HepG2 (cell line): ENCODE results near the gene NALCN. TPM values are rescaled to one million over a fixed set of nuclear protein-coding genes. Genes with fewer than 3 reads are reported as not detected.

Experiments used
- ATAC-seq: fragments of 200-7000 bp; cut with Tn5 transposase; 3 replicates; pipeline ENCODE4 v1.9.1; 2020; ENCODE audit warnings: mild to moderate bottlenecking, moderate library complexity
- BruUV-seq: library from RNA; stranded (reverse); fragments of 400-500 nt; replicated peaks from 2 replicates; lab custom pipeline; 2021; lab: Mats Ljungman, UMichigan
- CTCF ChIA-PET: fragments of 300-600 bp; formaldehyde crosslinking; extraction: SDS; loops from one replicate; lab custom pipeline; 2021; ENCODE audit warnings: low total read pairs, inconsistent platforms, low intra/inter-chr PET ratio; lab: Yijun Ruan, JAX
- POLR2A ChIA-PET: fragments of 350-600 bp; sonication (Branson Sonifier 250); formaldehyde crosslinking; loops from one replicate; lab custom pipeline; 2020; ENCODE audit warnings: antibody characterized with exemption, inconsistent platforms; lab: Yijun Ruan, JAX
- DNase-seq: peaks from one replicate; pipeline ENCODE4 v3.0.0-alpha.2; 2015; ENCODE audit warnings: low spot score
- FAIRE-seq: peaks from 3 replicates; lab custom pipeline; 2011; peaks lifted over from hg19 to GRCh38; lab: Jason Lieb, UNC
- H2AFZ ChIP-seq: one replicate; pipeline ENCODE4 v1.6.1; 2011; ENCODE audit warnings: low read length, inconsistent platforms
- H3K27ac ChIP-seq: fragments of 300-600 bp; 3 replicates; pipeline ENCODE4 v1.8.0; 2011; ENCODE audit warnings: mixed run types, mild to moderate bottlenecking, mixed read lengths, low read length, inconsistent platforms; ENCODE audit not compliant: insufficient read depth; ENCODE audit errors: extremely low read length
- H3K27me3 ChIP-seq, 2 experiments: fragments of 200-600 bp in 1 of 2; 2 replicates in 1 of 2; 3 replicates in 1 of 2; pipeline versions ENCODE4 v1.6.0 to v1.8.0; 2011; ENCODE audit warnings: low read length in 2 of 2, mild to moderate bottlenecking in 2 of 2, moderate library complexity in 2 of 2, inconsistent platforms in 1 of 2; ENCODE audit not compliant: insufficient read depth in 2 of 2, control insufficient read depth in 1 of 2
- H3K36me3 ChIP-seq, 2 experiments: fragments of 200-600 bp in 1 of 2; replicated peaks in 1 of 2; 2 replicates in 1 of 2; 3 replicates in 1 of 2; pipeline versions ENCODE4 v1.5.1 to v1.8.0; 2011; ENCODE audit warnings: low read length in 2 of 2, inconsistent platforms in 1 of 2; ENCODE audit not compliant: insufficient read depth in 2 of 2, control insufficient read depth in 1 of 2
- H3K4me1 ChIP-seq: 2 replicates; pipeline ENCODE4 v1.5.1; 2012; ENCODE audit warnings: low read length, inconsistent platforms; ENCODE audit not compliant: insufficient read depth
- H3K4me2 ChIP-seq: 2 replicates; pipeline ENCODE4 v1.6.0; 2011; ENCODE audit warnings: low read depth, low read length, inconsistent platforms
- H3K4me3 ChIP-seq, 3 experiments: fragments of 200-600 bp in 1 of 3; sonication (generic), shearing (Covaris generic) in 1 of 3; replicated peaks in 1 of 3; 2 replicates each; pipeline ENCODE4 v1.5.1; 2011 to 2016; ENCODE audit warnings: low read length in 3 of 3, inconsistent platforms in 2 of 3, low read depth in 2 of 3, mild to moderate bottlenecking in 2 of 3, control low read depth in 1 of 3, mixed read lengths in 1 of 3; ENCODE audit not compliant: insufficient read depth in 1 of 3
- H3K79me2 ChIP-seq: one replicate; pipeline ENCODE4 v1.6.1; 2011; ENCODE audit warnings: low read length, inconsistent platforms; ENCODE audit not compliant: insufficient read depth
- H3K9ac ChIP-seq: 2 replicates; pipeline ENCODE4 v1.6.0; 2011; ENCODE audit warnings: mild to moderate bottlenecking, low read depth, low read length, inconsistent platforms; ENCODE audit not compliant: insufficient read depth
- H3K9me3 ChIP-seq: 2 replicates; pipeline ENCODE4 v1.5.1; 2012; ENCODE audit warnings: mild to moderate bottlenecking, low read length
- H4K20me1 ChIP-seq: 2 replicates; pipeline ENCODE4 v1.6.0; 2011; ENCODE audit warnings: inconsistent platforms, mild to moderate bottlenecking, low read length, moderate library complexity; ENCODE audit not compliant: insufficient read depth
- FOSL1 ChIP-seq: sonication (generic); formaldehyde crosslinking; IDR thresholded peaks from 2 replicates; pipeline ENCODE4 v1.9.0; 2021; ENCODE audit warnings: missing genetic modification reagents, borderline replicate concordance
- MEIS1 ChIP-seq: sonication (generic); formaldehyde crosslinking; IDR thresholded peaks from 2 replicates; pipeline ENCODE4 v1.9.0; 2021; ENCODE audit warnings: mild to moderate bottlenecking, missing genetic modification reagents, moderate library complexity, borderline replicate concordance
- NCOA2 ChIP-seq: sonication (generic); formaldehyde crosslinking; IDR thresholded peaks from 2 replicates; pipeline ENCODE4 v1.8.0; 2022; ENCODE audit warnings: inconsistent platforms
- PHF20 ChIP-seq: sonication (generic); formaldehyde crosslinking; IDR thresholded peaks from 2 replicates; pipeline ENCODE4 v1.5.0; 2020; ENCODE audit warnings: mild to moderate bottlenecking, missing genetic modification reagents
- THAP9 ChIP-seq: sonication (generic); formaldehyde crosslinking; IDR thresholded peaks from 2 replicates; pipeline ENCODE4; 2020; ENCODE audit warnings: missing genetic modification reagents, mild to moderate bottlenecking, borderline replicate concordance
- ZNF432 ChIP-seq: sonication (generic); formaldehyde crosslinking; IDR thresholded peaks from 2 replicates; pipeline ENCODE4 v1.5.0; 2020; ENCODE audit warnings: missing genetic modification reagents, mild to moderate bottlenecking, borderline replicate concordance
- ZNF558 ChIP-seq: sonication (generic); formaldehyde crosslinking; IDR thresholded peaks from 2 replicates; pipeline ENCODE4 v1.9.0; 2022; ENCODE audit warnings: mild to moderate bottlenecking, missing genetic modification reagents, borderline replicate concordance
- WGBS: methylation state at CpG from one replicate; pipeline ENCODE4 v1.1.6; 2017; ENCODE audit warnings: low lambda C conversion rate; 5-methylcytosine and 5-hydroxymethylcytosine counted together
- in situ Hi-C: cut with HindIII; loops from 2 replicates; pipeline ENCODE4 v1.10.0; 2017; ENCODE audit warnings: low pct_unique_long_range_greater_than_20kb; ENCODE audit not compliant: extremely low pct_ligation_motif_present
- intact Hi-C: fragments of 100-400 bp; cut with micrococcal nuclease; formaldehyde crosslinking; loops from one replicate; pipeline ENCODE4 v1.10.0; 2022; ENCODE audit not compliant: unreplicated experiment
- polyA plus RNA-seq, 8 experiments: library from polyadenylated mRNA; depleted of rRNA in 3 of 8; stranded (reverse) in 7 of 8; unstranded in 1 of 8; fragments of >200 nt; fragmentation: Illumina TruSeq in 4 of 8; extraction: Trizol in 4 of 8; gene quantifications; 2 replicates each; pipeline versions ENCODE4 v1.2.1 to v1.2.3, GENCODE V29; 2011 to 2016; ENCODE audit warnings: low read depth in 4 of 8, missing spikeins in 1 of 8, mixed read lengths in 1 of 8; ENCODE audit not compliant: insufficient read depth in 1 of 8
- total RNA-seq, 5 experiments: library from RNA; depleted of rRNA; stranded (reverse); fragments of >200 nt; fragmentation: Illumina TruSeq; extraction: Trizol; gene quantifications; 2 replicates each; pipeline ENCODE4 v1.2.3, GENCODE V29; 2016; ENCODE audit warnings: low read depth in 1 of 5
- TF ChIP-seq, protein P1 (sequence below): IDR thresholded peaks from 2 replicates; pipeline ENCODE4 v1.6.1; 2016; ENCODE audit warnings: low read depth, missing genetic modification reagents, missing compliant biosample characterization
- TF ChIP-seq, protein P2 (sequence below): sonication (generic); formaldehyde crosslinking; IDR thresholded peaks from 2 replicates; pipeline ENCODE4 v1.4.0; 2020; ENCODE audit warnings: missing genetic modification reagents
- TF ChIP-seq, protein P3 (sequence below): sonication (generic); formaldehyde crosslinking; IDR thresholded peaks from 2 replicates; pipeline ENCODE4 v1.4.0; 2020; ENCODE audit warnings: mild to moderate bottlenecking, low read depth, missing genetic modification reagents

The NALCN gene
- total and polyA plus RNA-seq, 2 of the 13 experiments (the other 11 are each of a cell fraction or from before 2014, with no cell fraction given): not detected

DNA sequence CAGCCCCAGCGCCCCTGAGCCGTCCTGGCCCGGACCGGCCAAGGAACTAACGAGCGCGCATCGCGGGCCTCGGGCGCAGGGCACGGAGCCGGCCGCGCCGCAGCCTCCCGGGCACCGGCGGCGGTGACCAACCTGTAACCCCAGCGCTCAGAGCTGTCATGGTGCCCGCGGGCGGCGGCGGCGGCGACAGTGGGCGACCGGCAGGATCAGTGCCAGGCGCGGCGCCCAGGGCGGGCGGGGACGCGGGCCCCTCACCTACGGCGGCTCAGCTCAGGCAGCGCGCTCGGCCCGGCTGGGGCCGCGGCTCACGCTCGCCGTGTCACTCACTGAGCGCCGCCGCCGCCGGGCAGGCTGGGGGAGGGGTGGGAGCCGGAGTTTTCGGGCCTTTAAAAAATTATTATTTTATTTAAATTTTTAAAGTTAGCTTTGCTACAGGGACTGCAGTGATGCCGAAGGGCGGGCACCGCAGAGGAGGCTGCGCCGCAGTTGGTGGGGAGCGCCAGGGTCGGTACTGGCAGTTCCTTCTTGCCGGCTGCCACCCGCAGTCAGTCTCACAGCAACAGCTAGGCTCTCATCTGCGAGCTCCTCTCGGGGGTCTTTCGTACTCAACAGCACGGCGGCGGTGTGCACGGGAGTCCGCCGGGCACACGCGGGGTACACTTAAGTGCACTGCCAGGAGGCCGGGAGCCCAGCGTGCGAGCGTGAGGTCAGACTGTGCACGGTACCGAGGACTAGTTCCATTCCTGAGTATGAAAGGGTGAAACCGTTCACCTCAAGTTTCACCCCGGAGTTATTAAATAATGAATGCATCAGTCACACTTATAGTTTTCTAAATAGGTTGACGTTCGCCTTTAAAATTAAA, at the start of gene NALCN (continued):
- TF ChIP-seq, protein P1, sequence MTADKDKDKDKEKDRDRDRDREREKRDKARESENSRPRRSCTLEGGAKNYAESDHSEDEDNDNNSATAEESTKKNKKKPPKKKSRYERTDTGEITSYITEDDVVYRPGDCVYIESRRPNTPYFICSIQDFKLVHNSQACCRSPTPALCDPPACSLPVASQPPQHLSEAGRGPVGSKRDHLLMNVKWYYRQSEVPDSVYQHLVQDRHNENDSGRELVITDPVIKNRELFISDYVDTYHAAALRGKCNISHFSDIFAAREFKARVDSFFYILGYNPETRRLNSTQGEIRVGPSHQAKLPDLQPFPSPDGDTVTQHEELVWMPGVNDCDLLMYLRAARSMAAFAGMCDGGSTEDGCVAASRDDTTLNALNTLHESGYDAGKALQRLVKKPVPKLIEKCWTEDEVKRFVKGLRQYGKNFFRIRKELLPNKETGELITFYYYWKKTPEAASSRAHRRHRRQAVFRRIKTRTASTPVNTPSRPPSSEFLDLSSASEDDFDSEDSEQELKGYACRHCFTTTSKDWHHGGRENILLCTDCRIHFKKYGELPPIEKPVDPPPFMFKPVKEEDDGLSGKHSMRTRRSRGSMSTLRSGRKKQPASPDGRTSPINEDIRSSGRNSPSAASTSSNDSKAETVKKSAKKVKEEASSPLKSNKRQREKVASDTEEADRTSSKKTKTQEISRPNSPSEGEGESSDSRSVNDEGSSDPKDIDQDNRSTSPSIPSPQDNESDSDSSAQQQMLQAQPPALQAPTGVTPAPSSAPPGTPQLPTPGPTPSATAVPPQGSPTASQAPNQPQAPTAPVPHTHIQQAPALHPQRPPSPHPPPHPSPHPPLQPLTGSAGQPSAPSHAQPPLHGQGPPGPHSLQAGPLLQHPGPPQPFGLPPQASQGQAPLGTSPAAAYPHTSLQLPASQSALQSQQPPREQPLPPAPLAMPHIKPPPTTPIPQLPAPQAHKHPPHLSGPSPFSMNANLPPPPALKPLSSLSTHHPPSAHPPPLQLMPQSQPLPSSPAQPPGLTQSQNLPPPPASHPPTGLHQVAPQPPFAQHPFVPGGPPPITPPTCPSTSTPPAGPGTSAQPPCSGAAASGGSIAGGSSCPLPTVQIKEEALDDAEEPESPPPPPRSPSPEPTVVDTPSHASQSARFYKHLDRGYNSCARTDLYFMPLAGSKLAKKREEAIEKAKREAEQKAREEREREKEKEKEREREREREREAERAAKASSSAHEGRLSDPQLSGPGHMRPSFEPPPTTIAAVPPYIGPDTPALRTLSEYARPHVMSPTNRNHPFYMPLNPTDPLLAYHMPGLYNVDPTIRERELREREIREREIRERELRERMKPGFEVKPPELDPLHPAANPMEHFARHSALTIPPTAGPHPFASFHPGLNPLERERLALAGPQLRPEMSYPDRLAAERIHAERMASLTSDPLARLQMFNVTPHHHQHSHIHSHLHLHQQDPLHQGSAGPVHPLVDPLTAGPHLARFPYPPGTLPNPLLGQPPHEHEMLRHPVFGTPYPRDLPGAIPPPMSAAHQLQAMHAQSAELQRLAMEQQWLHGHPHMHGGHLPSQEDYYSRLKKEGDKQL (CRISPR knock-in tag): no peak
- TF ChIP-seq, protein P2, sequence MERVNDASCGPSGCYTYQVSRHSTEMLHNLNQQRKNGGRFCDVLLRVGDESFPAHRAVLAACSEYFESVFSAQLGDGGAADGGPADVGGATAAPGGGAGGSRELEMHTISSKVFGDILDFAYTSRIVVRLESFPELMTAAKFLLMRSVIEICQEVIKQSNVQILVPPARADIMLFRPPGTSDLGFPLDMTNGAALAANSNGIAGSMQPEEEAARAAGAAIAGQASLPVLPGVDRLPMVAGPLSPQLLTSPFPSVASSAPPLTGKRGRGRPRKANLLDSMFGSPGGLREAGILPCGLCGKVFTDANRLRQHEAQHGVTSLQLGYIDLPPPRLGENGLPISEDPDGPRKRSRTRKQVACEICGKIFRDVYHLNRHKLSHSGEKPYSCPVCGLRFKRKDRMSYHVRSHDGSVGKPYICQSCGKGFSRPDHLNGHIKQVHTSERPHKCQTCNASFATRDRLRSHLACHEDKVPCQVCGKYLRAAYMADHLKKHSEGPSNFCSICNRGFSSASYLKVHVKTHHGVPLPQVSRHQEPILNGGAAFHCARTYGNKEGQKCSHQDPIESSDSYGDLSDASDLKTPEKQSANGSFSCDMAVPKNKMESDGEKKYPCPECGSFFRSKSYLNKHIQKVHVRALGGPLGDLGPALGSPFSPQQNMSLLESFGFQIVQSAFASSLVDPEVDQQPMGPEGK: no peak

- Histone ChIP-seq H2AFZ (no peak overlapping the region), H3K4me2 (no peak overlapping the region), H3K27me3 (no peaks in the 10 kb centered on the region), H3K9ac (no peak overlapping the region), H3K9me3 (no peaks in the 10 kb centered on the region), H3K36me3 (no peaks in the 10 kb centered on the region), H3K27ac (no peak overlapping the region), H3K79me2 (no peaks in the 10 kb centered on the region), H4K20me1 (no peaks in the 10 kb centered on the region), H3K4me1 (no peaks in the 10 kb centered on the region), H3K4me3 (no peak overlapping the region)
- 51% methylated on average over 3 of the region's 3 CpGs for WGBS
- no peak for FAIRE-seq
- intact Hi-C loops (no loop called here), in situ Hi-C loops (loop anchor here (25.0 kb wide), 1 partner anchor 329 kb away; no protein-coding TSS in a partner anchor)
- POLR2A ChIA-PET: no interaction called here
- no peak for ATAC-seq
- CTCF ChIA-PET: no interaction called here
- BruUV-seq: no TSS peak
- DNase-seq: no peak
- no peak for TF ChIP-seq THAP9 (CRISPR knock-in tag)
- TF ChIP-seq FOSL1 (CRISPR knock-in tag): no peak
- TF ChIP-seq PHF20: no peak
- no peak for TF ChIP-seq ZNF558
- no peak for TF ChIP-seq ZNF432 (CRISPR knock-in tag)
- TF ChIP-seq, protein P3, sequence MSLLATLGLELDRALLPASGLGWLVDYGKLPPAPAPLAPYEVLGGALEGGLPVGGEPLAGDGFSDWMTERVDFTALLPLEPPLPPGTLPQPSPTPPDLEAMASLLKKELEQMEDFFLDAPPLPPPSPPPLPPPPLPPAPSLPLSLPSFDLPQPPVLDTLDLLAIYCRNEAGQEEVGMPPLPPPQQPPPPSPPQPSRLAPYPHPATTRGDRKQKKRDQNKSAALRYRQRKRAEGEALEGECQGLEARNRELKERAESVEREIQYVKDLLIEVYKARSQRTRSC: no peak
- TF ChIP-seq NCOA2 (CRISPR knock-in tag): no peak
- TF ChIP-seq MEIS1 (CRISPR knock-in tag): no peak
Observed at GRCh38 chr13:101465877-101466276, 49.6 kb upstream of the NALCN start.
